NOMO-1 treated with DMSO at 0.1 percent for 48 hours (cell line): Measurements from ENCODE around the gene TRIM41.
"Not testable (repeated sequence)": the region's sequence is repeated elsewhere in the genome, so short reads cannot be mapped to it uniquely, and the experiment has no call there.

Experiments used
- DNase-seq: peaks from one replicate; lab custom pipeline; 2025; ENCODE audit not compliant: unreplicated experiment; lab: John Stamatoyannopoulos, UW

The TRIM41 gene

DNA sequence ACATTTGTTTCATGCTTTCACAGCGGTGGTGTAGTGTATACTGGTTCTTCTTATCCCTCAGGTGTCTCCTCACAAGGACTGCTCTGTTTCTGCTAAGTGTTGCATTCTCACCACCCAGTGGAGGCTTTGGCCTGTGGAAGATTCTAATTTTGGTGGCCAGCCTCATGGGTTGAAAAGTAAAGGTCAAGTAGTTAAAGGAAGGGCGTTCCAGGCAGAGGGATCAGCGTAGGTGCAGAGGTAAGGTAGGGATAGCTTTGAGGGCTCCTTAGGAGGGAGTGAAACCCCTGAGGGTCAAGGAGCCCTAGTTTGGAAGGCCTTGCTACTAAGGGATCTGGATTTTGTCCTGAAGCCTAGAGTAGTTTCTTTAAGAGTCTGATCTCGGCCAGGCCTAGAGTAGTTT lies 25.2 kb downstream of the TRIM41 start:
- no peak for DNase-seq

DNA sequence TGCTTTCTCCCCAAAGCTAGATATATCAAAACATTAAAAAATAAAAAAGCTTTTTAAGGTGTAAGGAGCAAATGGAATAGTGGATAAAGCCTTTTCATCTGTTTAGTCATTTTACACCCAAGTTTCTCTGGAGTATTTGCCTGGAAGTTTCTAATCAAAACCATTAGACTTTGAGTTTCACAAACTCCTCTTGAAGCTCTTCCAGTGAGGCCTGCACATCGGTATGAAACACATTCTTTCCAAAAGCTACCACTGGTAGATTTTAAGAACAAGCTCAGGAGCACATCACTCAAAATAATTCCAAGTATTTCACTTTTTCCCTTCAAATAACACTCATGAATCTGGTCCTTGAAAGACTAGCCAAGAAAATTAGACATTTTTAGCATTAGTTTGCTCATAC lies 32.2 kb downstream of the TRIM41 start:
- DNase-seq, result no peak

DNA sequence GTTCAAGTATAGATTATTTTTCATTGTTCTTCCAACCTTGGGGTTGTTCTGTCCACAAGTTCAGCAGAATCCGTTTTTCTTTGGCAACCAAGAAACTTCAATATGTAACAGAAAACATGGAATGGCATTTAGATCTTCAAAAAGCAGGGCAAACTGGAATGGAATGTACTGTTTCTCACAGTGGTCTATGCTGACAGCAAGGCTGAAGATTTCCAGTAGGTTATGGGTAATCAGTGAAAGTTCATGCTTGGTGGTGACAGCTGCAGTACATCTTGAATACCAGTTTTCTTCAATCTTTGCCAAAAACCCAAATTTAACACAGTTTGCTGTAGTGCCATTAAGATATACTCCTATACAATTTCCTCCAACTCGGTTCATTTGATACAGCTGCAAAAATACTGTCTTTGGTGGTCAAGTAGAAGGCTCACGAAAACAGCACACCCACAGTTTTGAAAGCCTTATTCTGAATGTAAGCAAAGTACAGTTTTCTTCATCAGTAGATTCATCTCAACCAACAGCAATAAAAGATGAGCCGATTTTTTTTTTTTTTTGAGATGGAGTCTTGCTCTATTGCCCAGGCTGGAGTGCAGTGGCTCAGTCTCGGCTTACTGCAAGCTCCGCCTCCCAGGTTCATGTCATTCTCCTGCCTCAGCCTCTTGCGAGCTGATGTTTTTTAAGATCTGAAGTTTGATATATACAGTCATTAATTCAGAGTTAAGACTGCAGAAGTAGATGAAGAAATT lies 32.9 kb downstream of the TRIM41 start:
- no peak for DNase-seq

DNA sequence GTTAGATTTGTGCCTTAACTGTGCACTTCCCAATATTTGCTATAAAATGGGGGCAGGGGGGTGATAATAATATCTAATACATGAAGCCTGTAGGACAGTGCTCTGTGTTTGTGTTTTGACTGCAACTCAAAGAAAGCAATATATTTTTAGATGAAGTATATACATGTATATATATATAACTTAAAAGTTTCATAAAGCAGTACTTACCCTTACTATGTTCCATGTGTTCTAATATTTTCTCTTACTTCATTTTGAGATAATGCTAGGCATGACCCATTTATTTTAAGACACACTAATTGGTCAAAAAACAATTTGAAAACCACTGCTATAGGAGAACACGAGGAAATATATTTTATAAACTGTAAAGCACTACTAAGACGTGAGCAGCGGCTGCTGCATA lies 35.5 kb downstream of the TRIM41 start:
- no peak for DNase-seq

DNA sequence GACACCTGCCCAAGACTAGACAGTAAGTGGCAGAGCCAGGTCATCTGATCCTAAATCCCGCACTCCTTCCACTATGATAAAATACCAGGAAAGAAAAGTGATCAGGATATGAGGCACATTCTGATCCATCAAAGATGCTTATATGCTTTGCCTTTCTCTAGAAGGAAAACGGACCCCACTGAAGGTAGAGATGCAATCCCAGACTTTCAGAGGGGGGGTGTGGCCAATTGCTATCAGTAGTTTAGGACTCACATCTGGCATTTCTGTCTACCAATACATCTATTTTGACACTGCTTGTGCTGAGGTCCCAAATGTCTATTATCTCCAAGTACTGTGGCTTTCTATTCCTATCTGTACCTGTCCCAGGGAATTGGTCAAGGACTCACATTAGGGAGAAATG lies 36.2 kb downstream of the TRIM41 start:
- no peak for DNase-seq

DNA sequence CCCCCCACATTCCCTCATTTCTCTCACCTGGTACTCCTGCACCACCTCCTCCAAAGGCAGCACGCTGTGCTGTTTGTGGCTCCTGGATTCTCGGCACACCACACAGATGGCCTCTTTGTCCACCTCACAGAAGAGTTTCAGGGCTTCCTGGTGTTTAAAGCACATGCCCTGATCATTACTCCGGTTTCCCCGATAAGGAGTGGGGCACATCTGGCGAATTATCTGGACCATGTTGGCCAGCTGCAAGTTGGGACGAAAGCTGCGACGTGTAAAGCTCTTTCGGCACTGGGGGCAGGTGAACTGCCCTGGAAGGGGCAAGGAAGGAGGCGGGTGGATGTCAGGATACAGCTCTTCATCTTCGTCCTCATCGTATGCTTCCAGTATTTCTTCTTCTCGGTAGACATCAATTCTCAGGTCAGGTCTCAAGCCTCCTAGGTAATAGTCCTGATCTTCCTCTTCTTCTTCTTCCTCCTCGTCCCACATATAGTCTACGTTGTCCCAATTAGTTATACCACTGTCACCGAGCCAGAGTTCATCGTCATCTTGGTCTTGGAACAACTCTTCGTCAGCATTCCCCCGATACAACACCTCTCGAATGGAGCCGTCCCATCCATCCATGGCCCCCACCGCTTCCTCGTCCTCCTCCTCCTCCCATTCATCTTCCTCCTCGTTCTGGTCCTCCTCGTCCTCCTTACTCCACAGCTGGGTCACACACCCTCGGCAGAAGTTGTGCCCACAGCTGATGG lies 37.1 kb downstream of the TRIM41 start:
- no peak for DNase-seq

DNA sequence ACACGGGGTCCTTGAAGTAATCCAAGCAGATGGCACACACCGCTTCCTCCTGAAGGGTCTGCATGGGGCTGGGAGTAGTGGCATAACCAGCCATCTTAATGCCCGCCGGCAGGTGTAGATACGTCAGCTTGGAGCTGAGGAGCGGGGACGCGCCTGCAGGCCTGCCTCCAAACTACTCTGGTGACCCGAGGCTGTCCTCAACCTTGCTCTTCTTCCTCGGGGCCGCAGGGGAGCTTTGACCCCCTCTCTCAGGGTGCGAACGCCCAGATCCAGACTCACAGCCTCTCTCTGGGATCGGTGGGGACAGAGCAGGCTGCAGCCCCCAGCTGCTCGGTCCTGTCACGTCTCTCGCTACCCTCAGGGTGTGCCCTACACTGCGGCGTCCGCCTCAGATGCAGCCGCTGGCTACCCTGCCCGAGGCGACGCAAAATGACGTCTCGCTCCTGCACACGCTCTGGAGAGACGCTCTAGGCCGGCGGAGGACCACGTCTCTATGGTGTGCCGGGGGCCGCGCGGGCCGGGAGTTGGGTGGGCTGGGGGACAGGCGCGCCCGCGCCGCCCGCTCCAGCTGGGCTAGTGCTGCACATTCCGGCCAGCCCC lies 37.7 kb downstream of the TRIM41 start, which contains the start of gene TRIM52:
Gene TRIM52, minus strand, starts transcription at position 424 of the 600 bp plus-strand sequence. Its CDS starts 330 bp downstream, at position 94.
- no peak for DNase-seq

DNA sequence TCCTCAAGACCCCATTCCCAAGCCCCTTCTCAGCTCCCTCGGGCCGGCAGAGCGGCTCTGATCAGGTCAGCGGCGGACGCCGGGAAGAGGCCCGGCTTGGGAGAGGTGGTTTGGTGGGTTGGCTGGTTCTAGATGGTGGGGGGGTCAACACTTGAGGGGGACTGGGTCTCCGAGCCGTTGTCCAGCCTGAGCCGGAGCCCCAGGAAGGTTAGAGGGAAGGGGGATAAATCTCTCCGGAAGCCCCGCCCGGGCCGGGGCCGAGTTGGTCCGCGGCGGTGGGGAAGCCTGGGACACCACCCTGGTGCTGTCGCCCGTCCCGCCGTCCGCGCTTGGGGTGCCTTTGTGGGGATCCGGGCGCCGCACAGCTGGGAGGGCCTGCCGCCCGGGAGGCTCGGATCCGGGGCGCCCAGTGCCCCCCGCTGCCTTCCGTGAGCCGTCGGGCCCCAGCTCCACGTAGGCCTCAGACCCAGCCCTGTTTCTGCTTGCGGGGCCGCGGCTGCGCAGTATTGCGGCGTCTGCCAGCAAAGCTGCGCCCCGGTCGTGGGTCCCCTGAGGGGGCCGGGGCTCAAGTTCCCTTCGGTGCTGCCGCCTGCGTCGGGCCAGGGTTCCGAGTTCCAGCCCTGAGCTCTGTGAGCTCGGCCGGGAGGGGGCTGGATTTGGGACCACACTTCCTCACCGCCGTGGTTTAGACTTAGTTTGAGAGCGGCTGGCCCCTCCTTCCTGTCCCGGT lies 38.4 kb downstream of the TRIM41 start:
- no peak for DNase-seq

DNA sequence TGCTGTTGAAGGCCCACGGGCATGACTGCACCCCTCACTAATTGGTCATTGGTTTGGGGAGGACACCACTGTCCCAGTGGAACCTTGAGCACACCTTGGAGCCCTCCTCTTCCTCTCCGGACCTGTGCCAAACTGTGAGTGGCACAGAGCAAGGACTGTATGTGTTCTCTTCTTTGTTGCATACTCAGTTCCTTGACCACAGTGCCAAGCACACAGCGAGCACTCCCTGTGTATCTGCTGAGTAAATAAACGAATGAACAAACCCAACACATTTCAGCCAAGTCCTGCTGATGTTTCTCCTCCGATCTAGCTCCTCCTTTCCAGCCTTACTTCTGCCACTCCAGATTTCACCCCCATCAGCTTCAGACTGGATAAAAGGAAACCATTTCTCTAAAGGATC lies 40.6 kb downstream of the TRIM41 start:
- DNase-seq, result no peak

DNA sequence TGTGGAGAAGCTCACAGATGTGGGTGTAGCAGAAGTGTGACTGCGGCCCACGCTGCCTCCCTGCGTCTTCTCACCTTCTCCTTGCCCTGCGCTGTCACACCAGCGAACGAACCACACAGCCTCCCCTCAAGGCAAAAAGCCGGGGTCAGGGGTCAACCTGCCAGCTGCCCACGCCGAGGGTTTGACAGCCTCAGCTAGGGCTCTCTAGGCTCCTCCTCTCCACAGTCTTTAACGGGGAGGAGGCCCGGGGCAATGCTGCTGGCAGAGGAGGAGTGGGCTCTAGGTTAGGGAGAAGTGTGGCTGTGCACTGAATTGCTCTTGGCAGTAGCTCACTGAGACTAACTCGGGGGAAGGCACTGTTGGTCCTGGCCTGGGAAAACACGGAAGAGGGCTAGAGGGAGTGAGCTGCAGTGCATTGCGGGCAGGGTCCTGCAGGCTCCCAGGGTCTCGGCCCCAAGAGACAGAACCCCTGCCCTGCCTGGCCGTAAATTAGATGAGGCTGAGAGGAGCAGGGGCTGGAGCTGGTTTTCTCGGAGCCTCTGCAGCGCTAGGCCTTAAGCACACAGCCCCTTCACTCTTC lies 42.1 kb downstream of the TRIM41 start:
- no peak for DNase-seq

DNA sequence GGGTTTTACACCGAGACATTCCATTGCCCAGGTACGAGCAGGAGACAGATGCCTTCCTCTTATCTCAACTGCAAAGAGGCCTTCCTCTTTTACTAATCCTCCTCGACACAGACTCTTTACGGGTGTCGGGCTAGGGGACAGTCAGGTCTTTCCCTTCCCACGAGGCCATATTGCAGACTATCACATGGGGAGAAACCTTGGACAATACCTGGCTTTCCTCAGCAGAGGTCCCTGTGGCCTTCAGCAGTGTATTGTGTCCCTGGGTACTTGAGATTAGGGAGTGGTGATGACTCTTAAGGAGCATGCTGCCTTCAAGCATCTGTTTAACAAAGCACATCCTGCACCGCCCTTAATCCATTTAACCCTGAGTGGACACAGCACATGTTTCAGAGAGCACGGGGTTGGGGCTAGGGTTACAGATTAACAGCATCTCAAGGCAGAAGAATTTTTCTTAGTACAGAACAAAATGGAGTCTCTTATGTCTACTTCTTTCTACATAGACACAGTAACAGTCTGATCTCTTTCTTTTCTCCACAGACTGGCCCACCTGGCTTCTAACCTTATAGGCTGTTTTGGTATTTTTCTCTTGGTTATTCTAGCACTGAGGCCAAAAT lies 44.3 kb downstream of the TRIM41 start:
- DNase-seq, result not testable (repeated sequence)

DNA sequence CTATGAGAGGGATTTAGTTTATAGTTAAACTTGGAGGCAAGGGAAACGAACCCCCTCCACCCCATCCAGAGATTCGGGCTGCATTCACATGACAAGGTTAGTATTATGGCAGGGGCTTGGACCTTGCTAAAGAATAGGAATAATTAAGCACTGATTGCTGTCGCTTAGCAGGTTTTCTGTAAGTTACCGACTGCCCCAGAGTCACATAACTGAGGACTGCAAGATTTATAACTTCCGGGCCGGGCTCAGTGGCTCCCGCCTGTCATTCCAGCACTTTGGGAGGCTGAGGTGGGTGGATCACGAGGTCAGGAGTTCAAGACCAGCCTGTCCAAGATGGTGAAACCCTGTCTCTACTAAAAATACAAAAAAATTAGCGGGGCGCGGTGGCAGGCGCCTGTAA lies 44.8 kb downstream of the TRIM41 start:
- not testable (repeated sequence) for DNase-seq

DNA sequence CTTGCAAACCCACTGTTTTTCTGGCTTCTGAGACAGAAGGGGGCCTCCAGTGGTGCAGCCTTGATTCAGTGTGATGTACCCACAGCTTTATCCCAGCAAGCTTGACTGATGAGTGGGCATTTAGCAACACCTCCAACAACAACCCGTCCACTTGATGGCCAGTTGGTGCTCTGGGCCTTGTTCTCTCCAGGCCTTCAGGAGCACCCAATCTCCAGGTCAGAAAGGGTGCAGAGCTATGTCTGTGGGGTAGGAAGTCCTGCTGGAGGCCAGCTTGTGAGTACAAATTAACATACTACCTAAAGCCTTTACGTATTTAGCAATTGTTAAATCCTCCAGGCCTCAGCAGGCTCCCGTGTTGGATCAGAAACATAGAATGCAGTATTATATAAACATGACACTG lies 48.0 kb downstream of the TRIM41 start:
- DNase-seq, result no peak

DNA sequence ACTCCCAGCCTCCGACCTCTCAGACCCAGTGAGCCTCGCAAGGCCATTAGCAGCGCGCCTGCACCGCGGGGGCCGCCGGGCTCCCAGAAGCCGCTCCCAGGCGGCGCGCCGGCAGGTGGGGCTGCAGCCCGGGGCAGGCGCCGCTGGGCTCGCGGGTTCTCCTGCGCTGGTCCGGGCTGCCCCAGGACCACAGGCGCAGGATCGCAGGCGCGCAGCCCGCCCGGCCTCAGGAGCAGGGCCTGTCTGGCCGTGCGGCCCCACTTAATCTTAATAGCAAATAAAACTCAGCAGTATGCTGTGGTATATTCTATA lies 50.3 kb downstream of the TRIM41 start:
- not testable (repeated sequence) for DNase-seq

DNA sequence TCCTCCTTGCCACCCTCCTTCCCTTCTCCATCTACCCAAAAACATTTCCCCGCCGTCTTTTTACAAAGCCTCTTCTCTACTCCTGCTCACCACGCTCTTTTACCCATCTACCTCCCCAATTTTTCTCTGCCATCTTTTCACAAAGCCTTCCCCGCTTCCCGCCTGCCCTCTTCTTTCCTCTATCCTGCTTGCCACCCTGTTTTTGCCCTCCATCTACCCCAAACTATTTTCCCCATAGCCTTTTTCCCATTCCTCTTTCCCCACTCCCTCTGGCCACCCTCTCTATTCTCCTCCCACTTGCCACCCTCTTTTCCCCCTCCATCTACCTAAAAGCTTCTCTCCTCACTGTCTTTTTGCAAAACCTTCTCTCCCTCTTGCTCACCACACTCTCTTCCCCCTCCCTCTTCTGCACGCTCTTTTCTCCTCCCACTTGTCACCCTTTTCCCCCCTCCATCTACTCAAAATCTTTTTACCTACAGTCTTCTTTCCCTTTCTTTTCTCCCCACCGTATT lies 57.2 kb downstream of the TRIM41 start:
- no peak for DNase-seq

DNA sequence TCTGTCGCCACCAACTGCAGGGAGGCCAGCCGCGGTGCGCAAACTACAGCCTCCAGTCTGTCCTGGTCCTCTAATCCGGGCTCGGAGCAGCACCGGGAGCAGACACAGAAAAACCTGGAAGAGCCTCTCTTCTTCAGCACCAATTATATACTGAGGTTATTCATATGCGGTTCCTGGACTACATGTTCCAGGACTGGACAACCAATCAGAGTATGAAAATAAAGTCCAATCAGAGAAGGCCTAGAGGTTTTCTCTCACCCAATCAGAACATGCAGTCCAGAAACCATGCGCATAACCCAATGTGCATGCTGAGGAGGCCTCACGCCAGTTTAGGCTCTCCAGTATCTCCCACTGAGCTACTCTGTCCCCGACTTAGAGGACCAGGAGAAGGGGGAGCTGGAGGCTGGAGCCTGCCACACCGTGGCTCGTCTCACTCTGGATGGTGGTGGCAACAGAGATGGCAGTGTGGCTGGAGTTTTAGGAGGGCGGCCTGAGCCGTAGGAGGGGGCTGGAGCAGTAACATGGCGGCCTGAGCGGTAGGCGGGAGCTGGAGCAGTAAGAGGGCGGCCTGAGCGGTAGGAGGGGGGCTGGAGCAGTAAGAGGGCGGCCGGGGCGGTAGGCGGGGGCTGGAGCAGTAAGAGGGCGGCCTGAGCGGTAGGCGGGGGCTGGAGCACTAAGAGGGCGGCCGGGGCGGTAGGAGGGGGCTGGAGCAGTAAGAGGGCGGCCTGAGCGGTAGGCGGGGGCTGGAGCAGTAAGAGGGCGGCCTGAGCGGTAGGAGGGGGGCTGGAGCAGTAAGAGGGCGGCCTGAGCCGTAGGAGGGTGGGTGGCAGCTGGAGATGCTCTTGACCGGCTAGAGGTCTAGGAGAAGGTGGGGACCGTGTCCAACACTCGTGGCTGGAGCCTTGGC lies 58.2 kb downstream of the TRIM41 start:
- DNase-seq, result no peak

DNA sequence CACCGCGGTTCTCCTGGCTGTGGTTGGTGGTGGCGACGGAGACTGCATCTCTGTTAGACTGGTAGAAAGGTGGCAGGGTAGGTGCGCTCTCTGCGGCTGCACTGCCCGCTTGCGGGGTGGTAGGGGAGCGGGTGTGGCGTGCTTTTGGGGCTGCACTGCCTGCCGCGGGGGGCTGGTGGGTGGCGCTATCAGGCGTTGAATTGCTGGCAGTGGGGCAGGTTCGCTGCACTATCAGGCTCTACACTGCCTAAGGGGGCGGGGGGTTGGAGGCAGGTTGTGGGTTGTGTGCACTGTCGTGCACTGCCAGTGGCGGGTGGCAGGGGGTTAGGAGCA lies 58.9 kb downstream of the TRIM41 start:
- no peak for DNase-seq

DNA sequence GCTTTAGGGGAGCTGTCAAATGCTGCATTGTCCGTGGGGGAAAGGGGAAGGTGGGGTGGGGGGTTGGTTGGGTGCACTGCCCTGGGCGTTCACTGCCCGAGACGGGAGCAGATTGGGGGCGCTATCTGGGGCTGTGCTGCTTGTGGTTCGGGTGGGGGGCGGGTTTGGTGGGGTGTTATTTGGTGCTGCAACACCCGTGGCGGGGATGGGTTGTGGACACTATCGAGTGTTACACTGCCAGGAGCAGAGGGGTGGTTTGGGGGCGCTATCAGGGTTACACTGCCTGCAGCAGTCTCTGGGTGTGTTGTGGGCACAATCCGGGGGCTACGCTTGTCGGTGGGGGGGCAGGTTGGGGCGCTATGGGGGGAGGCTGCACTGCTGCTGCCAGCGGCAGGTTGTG lies 59.3 kb downstream of the TRIM41 start:
- not testable (repeated sequence) for DNase-seq

DNA sequence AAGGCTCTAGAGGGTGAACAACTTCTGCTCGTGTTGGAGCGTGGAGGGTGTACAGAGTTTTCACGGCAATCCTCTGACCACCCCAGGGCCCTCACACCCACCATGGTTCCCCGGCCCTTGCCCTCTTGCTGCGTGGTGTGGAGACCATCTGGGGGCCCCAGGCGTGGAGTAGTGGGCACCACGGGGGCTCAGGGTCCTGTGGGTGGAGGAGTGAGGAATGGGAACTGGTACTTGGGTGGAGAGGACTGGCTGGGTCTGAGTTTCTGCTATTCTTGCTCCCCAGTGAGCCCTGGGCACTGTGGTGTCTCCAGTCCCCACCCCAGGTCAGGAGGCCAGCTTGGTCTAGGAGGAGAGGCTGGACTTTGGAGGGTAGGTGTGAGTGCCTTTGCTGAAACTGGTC lies 59.8 kb downstream of the TRIM41 start:
- no peak for DNase-seq

DNA sequence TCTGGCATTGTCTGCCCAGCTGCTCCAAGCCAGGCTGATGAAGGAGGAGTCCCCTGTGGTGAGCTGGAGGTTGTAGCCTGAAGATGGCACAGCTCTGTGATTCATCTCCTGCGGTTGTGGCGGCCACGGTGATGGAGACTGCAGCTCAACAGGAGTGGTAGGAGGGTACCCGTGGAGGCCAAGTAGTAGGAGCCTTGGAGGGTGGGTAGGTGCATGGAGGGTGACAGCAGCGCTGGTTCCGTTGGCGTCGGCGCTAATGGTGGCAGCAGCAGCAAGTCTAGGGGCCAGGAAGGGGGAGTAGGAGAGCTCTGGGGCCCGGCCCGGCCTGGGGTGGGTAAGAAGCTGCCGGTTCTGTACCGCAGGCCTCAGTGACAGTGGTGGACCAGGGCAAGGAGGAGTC lies 60.3 kb downstream of the TRIM41 start:
- no peak for DNase-seq
